MM.1S (cell line): ENCODE results near the gene NEK6.

Experiments
- EZH2 ChIP-seq: fragments of 300-600 bp; sonication (generic); optimal IDR thresholded peaks from 2 replicates; pipeline ENCODE3; 2017; ENCODE audit warnings: low read depth, mild to moderate bottlenecking, antibody characterized with exemption, low read length, mixed read lengths
- EZH2phosphoT487 ChIP-seq: fragments of 300-600 bp; sonication (generic); IDR thresholded peaks from 2 replicates; pipeline ENCODE4 v1.6.1; 2018; ENCODE audit warnings: antibody characterized with exemption, low read length
- TF ChIP-seq, protein P1 (sequence below): fragments of 300-600 bp; sonication (generic); IDR thresholded peaks from 2 replicates; pipeline ENCODE4 v1.5.1; 2016; ENCODE audit warnings: antibody characterized with exemption, low read length, mixed read lengths

DNA sequence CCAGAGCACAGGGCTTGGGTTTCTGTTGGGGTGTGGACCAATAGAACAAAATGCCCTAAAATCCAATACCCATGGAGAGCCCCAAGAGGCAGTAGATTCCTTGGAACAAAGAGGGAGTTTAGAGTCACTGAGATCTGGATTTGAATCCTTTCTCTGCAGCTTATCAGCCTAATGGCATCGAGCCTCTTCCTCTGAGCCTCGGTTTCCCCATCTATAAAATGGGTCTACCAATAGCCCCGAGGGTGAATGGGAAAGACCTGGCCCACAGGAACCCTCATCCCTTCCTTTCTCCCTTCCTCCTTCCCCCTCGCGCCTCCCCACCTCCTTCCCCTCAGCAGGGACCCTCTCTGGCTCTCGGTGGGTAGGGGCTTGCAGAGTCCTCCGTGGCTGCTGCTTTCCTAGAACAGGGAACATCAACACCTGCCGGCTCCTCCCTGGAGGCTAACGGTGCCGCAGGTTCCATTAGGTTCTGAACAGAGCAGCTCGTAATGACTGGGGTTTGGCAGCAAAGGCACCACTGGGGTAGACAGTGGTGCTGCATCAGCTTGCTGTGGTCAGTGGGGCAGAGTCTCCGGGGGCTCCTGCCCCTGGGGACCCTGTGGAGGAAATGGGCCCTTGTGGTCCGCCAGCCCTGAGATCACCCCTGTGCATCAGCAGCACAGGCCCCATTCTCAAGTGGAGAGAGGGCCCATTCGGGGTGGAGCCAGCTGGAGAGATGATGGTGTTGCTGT is 40.3 kb downstream of the NEK6 start:
- TF ChIP-seq, protein P1, sequence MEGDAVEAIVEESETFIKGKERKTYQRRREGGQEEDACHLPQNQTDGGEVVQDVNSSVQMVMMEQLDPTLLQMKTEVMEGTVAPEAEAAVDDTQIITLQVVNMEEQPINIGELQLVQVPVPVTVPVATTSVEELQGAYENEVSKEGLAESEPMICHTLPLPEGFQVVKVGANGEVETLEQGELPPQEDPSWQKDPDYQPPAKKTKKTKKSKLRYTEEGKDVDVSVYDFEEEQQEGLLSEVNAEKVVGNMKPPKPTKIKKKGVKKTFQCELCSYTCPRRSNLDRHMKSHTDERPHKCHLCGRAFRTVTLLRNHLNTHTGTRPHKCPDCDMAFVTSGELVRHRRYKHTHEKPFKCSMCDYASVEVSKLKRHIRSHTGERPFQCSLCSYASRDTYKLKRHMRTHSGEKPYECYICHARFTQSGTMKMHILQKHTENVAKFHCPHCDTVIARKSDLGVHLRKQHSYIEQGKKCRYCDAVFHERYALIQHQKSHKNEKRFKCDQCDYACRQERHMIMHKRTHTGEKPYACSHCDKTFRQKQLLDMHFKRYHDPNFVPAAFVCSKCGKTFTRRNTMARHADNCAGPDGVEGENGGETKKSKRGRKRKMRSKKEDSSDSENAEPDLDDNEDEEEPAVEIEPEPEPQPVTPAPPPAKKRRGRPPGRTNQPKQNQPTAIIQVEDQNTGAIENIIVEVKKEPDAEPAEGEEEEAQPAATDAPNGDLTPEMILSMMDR, result no peak
- no peak for TF ChIP-seq EZH2
- TF ChIP-seq EZH2phosphoT487, result no peak
